Neural crest cell (in vitro differentiated cells): Measurements from ENCODE around the gene SP5. TPM values are rescaled to one million over a fixed set of nuclear protein-coding genes. Genes with fewer than 3 reads are reported as not detected.
"Not testable (repeated sequence)": the region's sequence is repeated elsewhere in the genome, so short reads cannot be mapped to it uniquely, and the experiment has no call there.

ENCODE experiments used
- DNase-seq: peaks from one replicate; pipeline ENCODE4 v3.0.0; 2021; ENCODE audit warnings: low read depth, mixed read lengths, low spot score
- H3K27ac Mint-ChIP-seq: one replicate; pipeline ENCODE4 v1.8.0; 2021; ENCODE audit warnings: mild to moderate bottlenecking, mixed read lengths; ENCODE audit not compliant: unreplicated experiment
- H3K27me3 Mint-ChIP-seq: 2 replicates; pipeline ENCODE4 v1.8.0; 2021; ENCODE audit warnings: low read depth, mild to moderate bottlenecking, mixed read lengths
- H3K36me3 Mint-ChIP-seq: 2 replicates; pipeline ENCODE4 v1.8.0; 2021; ENCODE audit warnings: low read depth, mild to moderate bottlenecking, mixed read lengths
- H3K4me1 Mint-ChIP-seq: 2 replicates; pipeline ENCODE4 v1.8.0; 2021; ENCODE audit warnings: mixed read lengths
- H3K4me3 Mint-ChIP-seq: one replicate; pipeline ENCODE4 v1.8.0; 2021; ENCODE audit warnings: mild to moderate bottlenecking, mixed read lengths
- H3K9me3 Mint-ChIP-seq: 2 replicates; pipeline ENCODE4 v1.8.0; 2021; ENCODE audit warnings: mixed read lengths
- total RNA-seq: library from RNA; stranded (reverse); gene quantifications from 2 replicates; pipeline ENCODE4 v1.2.1, GENCODE V29; 2021
- TF ChIP-seq, protein P1 (sequence below): fragments of 200-600 bp; sonication (generic); conservative IDR thresholded peaks from 2 replicates; pipeline ENCODE4 v1.5.0; 2021; ENCODE audit warnings: antibody characterized with exemption, mild to moderate bottlenecking

Gene SP5
- total RNA-seq, 1 donor from 2014 or later, result 6.4 TPM

- DNase-seq, result no peak
- Mint-ChIP-seq H3K36me3 (no peaks in the 10 kb centered on the region), H3K4me3 (no peak overlapping the region), H3K27ac (no peak overlapping the region), H3K4me1 (no peaks in the 10 kb centered on the region), H3K9me3 (no peaks in the 10 kb centered on the region), H3K27me3 (no peaks in the 10 kb centered on the region)
- TF ChIP-seq, protein P1, sequence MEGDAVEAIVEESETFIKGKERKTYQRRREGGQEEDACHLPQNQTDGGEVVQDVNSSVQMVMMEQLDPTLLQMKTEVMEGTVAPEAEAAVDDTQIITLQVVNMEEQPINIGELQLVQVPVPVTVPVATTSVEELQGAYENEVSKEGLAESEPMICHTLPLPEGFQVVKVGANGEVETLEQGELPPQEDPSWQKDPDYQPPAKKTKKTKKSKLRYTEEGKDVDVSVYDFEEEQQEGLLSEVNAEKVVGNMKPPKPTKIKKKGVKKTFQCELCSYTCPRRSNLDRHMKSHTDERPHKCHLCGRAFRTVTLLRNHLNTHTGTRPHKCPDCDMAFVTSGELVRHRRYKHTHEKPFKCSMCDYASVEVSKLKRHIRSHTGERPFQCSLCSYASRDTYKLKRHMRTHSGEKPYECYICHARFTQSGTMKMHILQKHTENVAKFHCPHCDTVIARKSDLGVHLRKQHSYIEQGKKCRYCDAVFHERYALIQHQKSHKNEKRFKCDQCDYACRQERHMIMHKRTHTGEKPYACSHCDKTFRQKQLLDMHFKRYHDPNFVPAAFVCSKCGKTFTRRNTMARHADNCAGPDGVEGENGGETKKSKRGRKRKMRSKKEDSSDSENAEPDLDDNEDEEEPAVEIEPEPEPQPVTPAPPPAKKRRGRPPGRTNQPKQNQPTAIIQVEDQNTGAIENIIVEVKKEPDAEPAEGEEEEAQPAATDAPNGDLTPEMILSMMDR, result no peak
These were observed 27.9 kb downstream of the SP5 start for GRCh38 chr2:170742896-170743529.

- Mint-ChIP-seq H3K4me1 (no peaks in the 10 kb centered on the region), H3K27me3 (no peaks in the 10 kb centered on the region), H3K27ac (no peak overlapping the region), H3K4me3 (no peak overlapping the region), H3K9me3 (no peaks in the 10 kb centered on the region), H3K36me3 (no peaks in the 10 kb centered on the region)
- TF ChIP-seq, protein P1, result no peak
- no peak for DNase-seq
These were observed 28.5 kb downstream of the SP5 start for GRCh38 chr2:170743530-170744239.

- H3K4me3 Mint-ChIP-seq, result no peak overlapping the region
- H3K36me3 Mint-ChIP-seq, result no peaks in the 10 kb centered on the region
- no peaks in the 10 kb centered on the region for H3K9me3 Mint-ChIP-seq
- no peak for DNase-seq
- no peaks in the 10 kb centered on the region for H3K4me1 Mint-ChIP-seq
- TF ChIP-seq, protein P1, result no peak
- no peaks in the 10 kb centered on the region for H3K27me3 Mint-ChIP-seq
- no peak overlapping the region for H3K27ac Mint-ChIP-seq
These were observed 29.3 kb downstream of the SP5 start for GRCh38 chr2:170744248-170745002.

GRCh38 chr2:170745305-170745704 lies 30.2 kb downstream of the SP5 start:
- H3K9me3 Mint-ChIP-seq, result no peaks in the 10 kb centered on the region
- TF ChIP-seq, protein P1, result no peak
- H3K4me1 Mint-ChIP-seq, result no peaks in the 10 kb centered on the region
- no peaks in the 10 kb centered on the region for H3K36me3 Mint-ChIP-seq
- H3K27ac Mint-ChIP-seq, result no peak overlapping the region
- no peak overlapping the region for H3K4me3 Mint-ChIP-seq
- no peaks in the 10 kb centered on the region for H3K27me3 Mint-ChIP-seq
- no peak for DNase-seq

GRCh38 chr2:170747921-170748320 lies 32.8 kb downstream of the SP5 start:
- Mint-ChIP-seq H3K36me3 (no peaks in the 10 kb centered on the region), H3K9me3 (no peaks in the 10 kb centered on the region), H3K4me1 (no peaks in the 10 kb centered on the region), H3K27ac (no peak overlapping the region), H3K27me3 (no peaks in the 10 kb centered on the region), H3K4me3 (no peak overlapping the region)
- DNase-seq, result no peak
- TF ChIP-seq, protein P1, result no peak

DNA sequence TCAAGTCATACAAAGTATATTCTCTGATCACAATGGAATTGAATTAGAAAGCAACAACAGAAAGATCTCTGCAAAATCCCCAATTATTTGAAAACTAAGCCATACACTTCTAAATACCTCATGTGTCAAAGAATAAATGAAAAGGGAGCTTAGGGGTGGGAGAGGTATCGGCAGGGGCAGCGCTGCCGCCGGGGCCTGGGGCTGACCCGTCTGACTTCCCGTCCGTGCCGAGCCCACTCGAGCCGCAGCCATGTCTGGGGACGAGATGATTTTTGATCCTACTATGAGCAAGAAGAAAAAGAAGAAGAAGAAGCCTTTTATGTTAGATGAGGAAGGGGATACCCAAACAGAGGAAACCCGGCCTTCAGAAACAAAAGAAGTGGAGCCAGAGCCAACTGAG lies 36.4 kb downstream of the SP5 start:
- not testable (repeated sequence) for H3K27me3 Mint-ChIP-seq, H3K36me3 Mint-ChIP-seq, H3K27ac Mint-ChIP-seq, H3K9me3 Mint-ChIP-seq, H3K4me1 Mint-ChIP-seq, DNase-seq, H3K4me3 Mint-ChIP-seq
